Loucy (cell line): ENCODE results near the gene KIF1C.

Experiments
- EZH2phosphoT487 ChIP-seq: fragments of 200-600 bp; IDR thresholded peaks from 2 replicates; pipeline ENCODE4 v1.6.1; 2018; ENCODE audit warnings: antibody characterized with exemption, mild to moderate bottlenecking, moderate library complexity, borderline replicate concordance
- TF ChIP-seq, protein P1 (sequence below): fragments of 200-600 bp; sonication (generic); conservative IDR thresholded peaks from 2 replicates; pipeline ENCODE4 v1.5.1; 2014; ENCODE audit warnings: mild to moderate bottlenecking, antibody characterized with exemption, low read length

DNA sequence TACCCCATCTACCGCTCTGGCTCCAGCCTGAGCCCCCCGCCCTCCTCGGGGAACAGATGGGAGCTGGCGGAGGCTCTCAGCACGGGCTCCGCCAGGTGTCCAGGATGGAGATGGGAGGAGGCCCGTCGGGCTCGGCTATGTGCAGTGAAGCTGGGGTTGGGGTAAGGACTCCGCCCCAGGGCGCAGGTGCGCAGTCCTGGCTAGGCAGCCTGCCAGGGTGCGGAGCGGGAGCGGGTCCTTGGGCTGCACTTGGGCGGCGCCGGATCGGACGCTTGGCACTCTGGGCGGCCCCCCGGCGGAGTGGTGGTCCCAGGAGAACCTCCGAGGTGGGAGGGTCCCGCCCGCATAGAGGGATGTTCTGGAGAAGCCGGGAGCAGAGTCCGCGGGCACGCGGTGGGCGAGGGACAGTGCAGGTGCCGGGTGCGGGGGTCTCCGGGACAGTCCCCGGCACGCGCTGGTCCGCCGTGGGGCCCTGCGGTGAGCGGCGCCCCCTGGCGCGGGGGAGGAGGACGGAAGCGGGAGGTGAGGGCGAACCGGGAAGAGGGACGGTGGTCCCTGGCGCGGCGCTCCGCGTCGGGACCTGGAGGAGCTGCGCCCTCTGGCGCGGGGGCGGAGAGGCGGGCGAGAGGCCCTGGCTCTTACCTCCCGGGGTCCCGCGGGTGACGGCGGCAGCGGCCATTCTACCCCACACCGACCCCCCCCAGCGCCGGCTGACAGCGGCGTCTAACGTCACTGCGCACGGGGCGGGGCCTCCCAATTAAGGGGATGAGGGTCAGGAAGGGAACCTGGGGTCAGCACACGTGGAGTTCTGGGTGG, 10.6 kb upstream of the KIF1C start, which contains the start of gene CAMTA2:
- TF ChIP-seq, protein P1, sequence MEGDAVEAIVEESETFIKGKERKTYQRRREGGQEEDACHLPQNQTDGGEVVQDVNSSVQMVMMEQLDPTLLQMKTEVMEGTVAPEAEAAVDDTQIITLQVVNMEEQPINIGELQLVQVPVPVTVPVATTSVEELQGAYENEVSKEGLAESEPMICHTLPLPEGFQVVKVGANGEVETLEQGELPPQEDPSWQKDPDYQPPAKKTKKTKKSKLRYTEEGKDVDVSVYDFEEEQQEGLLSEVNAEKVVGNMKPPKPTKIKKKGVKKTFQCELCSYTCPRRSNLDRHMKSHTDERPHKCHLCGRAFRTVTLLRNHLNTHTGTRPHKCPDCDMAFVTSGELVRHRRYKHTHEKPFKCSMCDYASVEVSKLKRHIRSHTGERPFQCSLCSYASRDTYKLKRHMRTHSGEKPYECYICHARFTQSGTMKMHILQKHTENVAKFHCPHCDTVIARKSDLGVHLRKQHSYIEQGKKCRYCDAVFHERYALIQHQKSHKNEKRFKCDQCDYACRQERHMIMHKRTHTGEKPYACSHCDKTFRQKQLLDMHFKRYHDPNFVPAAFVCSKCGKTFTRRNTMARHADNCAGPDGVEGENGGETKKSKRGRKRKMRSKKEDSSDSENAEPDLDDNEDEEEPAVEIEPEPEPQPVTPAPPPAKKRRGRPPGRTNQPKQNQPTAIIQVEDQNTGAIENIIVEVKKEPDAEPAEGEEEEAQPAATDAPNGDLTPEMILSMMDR, result peak; percentile 85
- TF ChIP-seq EZH2phosphoT487, result no peak
